Caki2 (cell line): ENCODE results near the gene CELF5. TPM values are rescaled to one million over a fixed set of nuclear protein-coding genes. Genes with fewer than 3 reads are reported as not detected.
"Not testable (repeated sequence)": the region's sequence is repeated elsewhere in the genome, so short reads cannot be mapped to it uniquely, and the experiment has no call there.

Experiments used
- DNase-seq: peaks from one replicate; pipeline ENCODE4 v3.0.0-alpha.2; 2015; ENCODE audit warnings: low read depth
- in situ Hi-C: cut with HindIII; loops from 2 replicates; pipeline ENCODE4 v1.10.0; 2016; ENCODE audit warnings: low sequenced_read_pairs, low pct_unique_long_range_greater_than_20kb, mixed read lengths
- total RNA-seq: library from RNA; depleted of rRNA; stranded (reverse); fragments of >200 nt; shearing (Covaris generic); gene quantifications from 2 replicates; pipeline ENCODE4 v1.2.3, GENCODE V29; 2014; ENCODE audit warnings: low replicate concordance

CELF5 gene
- total RNA-seq, 1 experiment from 2014 or later = 0.47 TPM

- DNase-seq, in situ Hi-C loops: not testable (repeated sequence)
Measured at GRCh38 chr19:3202895-3203294, 21.6 kb upstream of the CELF5 start.

- in situ Hi-C loops = no loop called here
- no peak for DNase-seq
Measured at GRCh38 chr19:3203805-3204645, 20.4 kb upstream of the CELF5 start.

- in situ Hi-C loops = no loop called here
- no peak for DNase-seq
Measured at GRCh38 chr19:3204646-3205275, 19.7 kb upstream of the CELF5 start.

GRCh38 chr19:3206216-3206953 lies 18.1 kb upstream of the CELF5 start:
- DNase-seq = no peak
- in situ Hi-C loops = no loop called here

GRCh38 chr19:3207461-3208242 lies 16.8 kb upstream of the CELF5 start:
- in situ Hi-C loops = no loop called here
- DNase-seq = no peak

DNA sequence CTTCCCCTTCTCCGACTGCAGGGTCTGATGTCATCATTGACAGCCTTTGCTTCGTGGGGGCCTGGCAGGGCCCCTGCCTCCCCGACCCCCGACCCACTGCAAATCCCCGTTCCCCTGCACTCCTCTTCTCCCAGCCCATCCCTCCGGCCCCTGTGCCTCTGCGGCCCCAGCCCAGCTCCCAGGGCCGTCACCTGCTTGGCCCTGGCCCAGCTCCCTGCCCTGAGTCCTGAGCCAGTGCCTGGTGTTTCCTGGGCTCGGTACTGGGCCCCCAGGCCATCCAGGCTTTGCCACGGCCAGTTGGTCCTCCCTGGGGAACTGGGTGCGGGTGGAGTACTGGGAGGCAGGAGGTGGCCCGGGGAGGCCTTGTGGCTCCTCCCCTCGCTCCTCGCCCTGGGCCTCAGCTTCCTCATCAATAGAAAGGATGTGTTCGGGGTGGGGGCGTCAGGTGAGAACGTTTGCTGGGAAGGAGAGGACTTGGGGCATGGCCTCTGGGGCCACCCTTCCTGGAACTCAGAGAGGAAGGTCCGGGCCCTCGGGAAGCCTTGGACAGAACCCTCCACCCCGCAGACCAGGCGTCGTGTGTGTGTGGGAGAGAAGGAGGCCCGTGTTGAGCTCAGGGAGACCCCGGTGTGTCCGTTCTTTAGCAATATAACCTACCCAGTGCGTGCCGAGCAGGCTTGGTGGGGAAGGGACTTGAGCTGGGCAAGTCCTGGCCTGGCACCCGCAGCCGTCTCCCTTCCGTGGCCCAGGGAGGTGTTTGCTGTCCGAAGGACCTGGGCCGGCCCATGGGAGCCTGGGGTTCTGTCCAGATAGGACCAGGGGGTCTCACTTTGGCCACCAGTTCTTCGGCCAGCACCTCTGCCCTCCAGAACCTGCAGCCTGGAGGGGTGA lies 15.9 kb upstream of the CELF5 start:
- DNase-seq = no peak
- in situ Hi-C loops = no loop called here

GRCh38 chr19:3210347-3211017 lies 14.0 kb upstream of the CELF5 start:
- in situ Hi-C loops = no loop called here

DNA sequence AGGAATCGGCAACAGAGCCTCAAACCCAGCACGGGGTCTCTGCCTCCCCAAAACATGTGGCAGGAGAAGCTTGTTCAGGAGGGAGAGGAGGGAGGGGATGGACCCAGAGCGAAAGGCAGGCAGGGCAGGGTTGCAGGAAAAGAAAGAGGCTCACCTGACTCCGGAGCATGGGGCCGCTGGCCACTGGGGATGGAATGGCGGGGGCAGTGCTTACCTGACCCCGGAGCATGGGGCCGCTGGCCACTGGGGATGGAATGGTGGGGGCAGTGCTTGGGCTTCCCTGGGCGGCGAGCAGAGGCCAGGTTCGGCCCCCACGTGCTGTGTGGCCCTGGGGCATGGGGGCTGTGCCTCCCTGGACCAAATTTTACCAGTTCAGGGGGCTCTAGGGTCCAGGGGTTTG lies 13.3 kb upstream of the CELF5 start:
- in situ Hi-C loops = no loop called here
- DNase-seq = no peak

More at GRCh38 chr19:3210347-3211017, 14.0 kb upstream of the CELF5 start:
- no peak for DNase-seq

DNA sequence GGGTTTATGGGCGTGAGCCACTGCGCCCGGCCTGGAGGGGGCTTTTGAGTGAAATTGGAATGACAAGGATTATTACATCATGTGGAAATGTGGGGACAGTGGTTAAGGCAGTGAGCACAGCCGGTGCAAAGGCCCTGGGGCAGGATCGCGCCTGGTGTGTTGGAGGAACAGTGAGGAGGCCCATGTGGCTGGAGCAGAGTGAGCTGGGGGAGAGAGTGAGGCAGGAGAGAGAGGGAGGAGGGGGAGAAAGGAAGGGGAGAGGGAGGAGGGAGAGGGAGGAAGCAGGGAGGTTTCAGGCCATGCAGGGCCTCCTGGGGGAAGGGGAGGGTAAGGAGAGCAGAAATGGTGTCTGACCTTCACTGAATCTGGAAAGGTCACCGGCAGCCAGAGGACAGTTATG lies 11.3 kb upstream of the CELF5 start:
- no peak for DNase-seq
- in situ Hi-C loops = no loop called here

GRCh38 chr19:3216874-3217273 lies 7.6 kb upstream of the CELF5 start:
- DNase-seq = no peak
- in situ Hi-C loops = no loop called here

- DNase-seq = no peak
- in situ Hi-C loops = no loop called here
Measured at GRCh38 chr19:3220576-3220975, 3.9 kb upstream of the CELF5 start.

DNA sequence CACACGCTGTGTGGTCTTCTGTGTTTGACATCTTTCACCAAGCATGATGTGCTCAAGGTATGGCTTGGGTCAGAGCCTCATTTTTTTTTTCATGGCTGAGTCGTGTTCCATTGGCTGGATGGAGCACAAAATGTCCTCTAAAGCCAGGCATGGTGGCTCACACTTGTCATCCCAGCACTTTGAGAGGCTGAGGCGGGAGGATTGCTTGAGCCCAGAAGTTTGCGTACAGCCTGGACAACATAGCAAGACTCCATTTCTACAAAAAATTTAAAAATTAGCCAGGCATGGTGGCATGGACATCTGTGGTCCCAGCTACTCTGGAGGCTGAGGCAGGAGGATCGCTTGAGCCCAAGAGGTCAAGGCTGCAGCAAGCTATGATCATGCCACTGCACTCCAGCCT lies 2.9 kb upstream of the CELF5 start:
- in situ Hi-C loops, DNase-seq: not testable (repeated sequence)

- no peak for DNase-seq
- in situ Hi-C loops = no loop called here
Measured at GRCh38 chr19:3222709-3223108, 1.8 kb upstream of the CELF5 start.

DNA sequence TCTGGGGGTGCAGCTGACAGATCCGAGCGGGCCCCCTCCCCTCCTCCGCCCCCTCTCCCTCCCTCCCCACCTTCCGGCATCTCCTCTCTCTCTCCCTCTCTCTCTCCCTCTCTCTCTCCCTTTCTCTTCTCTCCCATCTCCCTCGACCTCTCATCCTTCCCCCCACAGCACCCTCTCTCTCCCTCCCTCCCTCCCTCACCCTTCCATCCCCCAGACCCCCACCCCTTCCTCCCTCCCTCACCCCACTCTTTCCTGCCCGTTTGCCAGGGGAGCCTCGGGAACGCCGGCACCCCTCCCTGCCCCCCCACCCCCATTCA lies 666 bp downstream of the CELF5 start:
- DNase-seq = no peak
- in situ Hi-C loops = no loop called here

- no peak for DNase-seq
- in situ Hi-C loops = no loop called here
Measured at GRCh38 chr19:3225677-3226093, 1.2 kb downstream of the CELF5 start.

DNA sequence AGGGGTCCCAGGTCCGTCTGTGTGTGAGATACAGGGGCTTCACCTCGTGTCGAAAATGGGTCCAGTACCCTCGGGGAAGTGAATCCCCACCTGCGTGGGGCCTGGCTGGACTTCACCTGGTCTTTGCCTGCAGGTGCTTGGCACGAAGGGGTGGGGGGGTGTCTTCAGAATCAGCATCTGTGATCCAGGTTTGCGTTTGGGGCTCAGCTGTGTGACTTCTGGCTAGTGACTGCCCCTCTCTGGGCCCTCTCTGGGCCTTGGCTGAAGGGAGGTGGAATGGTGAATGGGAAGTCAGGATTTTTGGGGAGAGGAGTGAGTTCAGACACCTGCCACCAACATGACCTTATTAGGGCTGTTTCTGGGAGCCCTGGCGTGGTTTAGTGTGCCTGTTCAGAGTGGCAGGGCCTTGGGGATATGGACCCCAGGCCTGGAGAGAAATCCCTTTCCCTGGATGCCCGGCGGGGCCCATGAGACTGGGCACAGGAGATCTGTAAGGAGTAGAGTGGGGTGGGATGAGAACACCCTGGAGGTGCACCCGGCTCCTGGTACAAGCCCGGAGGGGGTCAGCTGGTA lies 2.7 kb downstream of the CELF5 start:
- no peak for DNase-seq
- in situ Hi-C loops = no loop called here

DNA sequence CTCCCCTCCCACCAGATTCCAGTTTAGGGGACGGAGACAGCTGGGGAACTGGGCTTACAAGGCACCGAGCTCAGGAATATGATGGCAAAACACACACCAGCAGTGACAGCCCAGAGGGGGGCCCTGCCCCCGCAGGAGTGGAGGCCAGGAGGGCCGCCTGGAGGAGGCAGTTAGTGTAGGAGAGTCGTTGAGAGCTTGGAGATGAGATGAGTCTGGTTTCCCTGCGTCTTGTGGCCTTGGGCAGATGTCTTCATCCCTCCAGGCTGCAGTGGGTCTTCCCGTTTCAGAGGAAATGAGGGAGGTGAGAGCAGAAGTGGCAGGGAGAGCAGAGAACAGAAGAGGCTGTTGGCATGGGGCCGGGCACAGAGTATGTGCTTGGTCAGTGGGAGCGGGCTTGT lies 4.9 kb downstream of the CELF5 start:
- no peak for DNase-seq
- in situ Hi-C loops = no loop called here
